HG02943 (cell line): ENCODE measurements around the gene TANC1.

Source experiments
- ATAC-seq: cut with Tn5 transposase; IDR thresholded peaks from one replicate; pipeline ENCODE4 v1.9.1; 2021; ENCODE audit warnings: mild to moderate bottlenecking, low read depth, moderate library complexity; ENCODE audit not compliant: unreplicated experiment

The TANC1 gene

DNA sequence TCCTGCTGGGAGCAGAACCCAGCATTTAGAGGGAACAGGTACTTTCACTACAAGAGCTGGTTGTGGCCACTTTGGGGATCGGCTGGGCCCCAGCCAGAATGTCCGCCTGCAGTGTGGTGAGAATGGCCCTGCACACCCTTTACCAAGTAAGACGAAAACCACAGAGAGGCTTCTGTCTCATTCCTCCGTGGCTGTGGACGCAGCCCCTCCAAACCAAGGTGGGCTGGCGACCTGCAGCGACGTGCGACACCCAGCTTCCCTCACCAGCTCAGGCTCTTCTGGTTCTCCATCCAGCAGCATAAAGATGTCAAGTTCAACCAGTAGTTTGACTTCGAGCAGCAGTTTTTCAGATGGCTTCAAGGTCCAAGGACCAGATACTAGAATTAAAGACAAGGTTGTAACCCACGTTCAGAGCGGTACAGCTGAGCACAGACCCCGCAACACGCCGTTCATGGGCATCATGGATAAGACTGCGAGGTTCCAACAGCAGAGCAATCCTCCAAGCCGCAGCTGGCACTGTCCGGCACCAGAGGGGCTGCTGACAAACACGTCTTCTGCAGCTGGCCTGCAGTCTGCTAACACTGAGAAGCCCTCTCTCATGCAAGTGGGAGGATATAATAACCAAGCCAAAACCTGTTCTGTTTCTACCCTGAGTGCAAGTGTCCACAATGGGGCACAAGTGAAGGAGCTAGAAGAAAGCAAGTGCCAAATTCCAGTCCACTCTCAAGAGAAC, 261.9 kb downstream of the TANC1 start:
- no peak for ATAC-seq

DNA sequence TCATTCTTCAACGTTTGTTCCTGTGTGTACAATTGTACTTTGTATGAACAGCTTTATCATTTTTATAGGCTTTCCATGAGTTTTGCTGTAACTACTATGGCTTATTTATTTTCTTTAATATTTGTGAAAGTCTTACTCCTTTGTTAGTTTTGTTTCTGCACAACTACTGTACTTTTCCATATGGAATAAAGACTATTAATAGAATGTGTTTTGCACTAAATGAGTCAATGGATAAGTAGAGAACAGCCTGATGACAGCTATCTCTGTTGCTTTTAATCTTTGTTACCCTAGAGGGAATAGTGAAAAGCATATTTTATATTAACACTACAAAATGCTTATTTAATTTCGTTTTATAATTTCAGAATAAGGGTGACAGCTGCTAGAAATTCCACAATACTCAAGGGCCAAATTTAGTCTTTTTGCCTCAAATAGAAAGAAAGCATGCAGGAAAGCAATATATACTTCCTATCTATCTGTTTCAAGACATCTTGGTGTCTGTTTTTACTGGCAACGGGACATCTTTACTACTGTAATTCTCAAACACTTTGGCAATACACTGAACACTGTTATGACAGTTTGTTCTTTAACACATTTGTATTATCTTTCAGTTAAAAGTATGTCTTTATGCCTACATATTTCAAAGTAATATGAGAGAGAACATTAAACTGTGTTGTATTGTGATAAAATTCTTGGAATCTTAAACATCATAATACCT, 264.2 kb downstream of the TANC1 start:
- no peak for ATAC-seq

DNA sequence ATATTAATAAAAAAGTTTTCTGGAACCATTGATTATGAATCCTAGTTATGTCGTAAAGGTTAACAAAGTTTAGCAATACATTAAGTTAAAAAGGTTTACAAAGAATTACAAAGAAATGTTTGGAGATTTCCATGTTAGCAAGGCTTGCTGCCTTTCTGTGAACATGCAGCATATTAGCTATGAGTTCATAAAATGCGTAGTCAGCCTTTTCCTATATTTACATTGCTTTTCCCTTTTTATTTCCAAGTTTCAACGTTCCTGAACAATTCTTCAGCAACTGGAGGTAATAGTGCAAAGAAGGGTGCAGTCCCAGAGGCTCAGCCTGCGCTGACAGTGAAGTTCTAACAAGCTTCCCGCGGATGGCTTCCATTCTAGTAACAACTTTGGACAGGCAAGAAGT, 266.4 kb downstream of the TANC1 start:
- no peak for ATAC-seq

DNA sequence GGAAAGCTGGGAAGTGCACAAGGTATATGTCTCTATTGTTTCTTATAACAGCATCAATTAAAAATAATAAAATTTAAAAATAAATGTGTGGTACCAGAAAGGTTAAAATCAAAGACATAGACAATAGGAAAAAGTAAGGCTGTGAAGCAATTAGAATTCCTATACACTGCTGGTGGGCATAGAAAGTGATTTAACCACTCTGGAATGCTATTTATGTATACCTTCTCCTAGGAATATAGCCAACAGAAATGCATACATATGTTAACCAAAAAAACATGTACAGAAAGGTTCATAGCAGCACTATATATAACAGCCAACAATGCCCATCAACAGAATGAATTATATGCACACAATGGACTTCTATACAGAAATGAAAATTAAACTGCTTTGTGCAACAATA, 275.1 kb downstream of the TANC1 start:
- ATAC-seq, result no peak

DNA sequence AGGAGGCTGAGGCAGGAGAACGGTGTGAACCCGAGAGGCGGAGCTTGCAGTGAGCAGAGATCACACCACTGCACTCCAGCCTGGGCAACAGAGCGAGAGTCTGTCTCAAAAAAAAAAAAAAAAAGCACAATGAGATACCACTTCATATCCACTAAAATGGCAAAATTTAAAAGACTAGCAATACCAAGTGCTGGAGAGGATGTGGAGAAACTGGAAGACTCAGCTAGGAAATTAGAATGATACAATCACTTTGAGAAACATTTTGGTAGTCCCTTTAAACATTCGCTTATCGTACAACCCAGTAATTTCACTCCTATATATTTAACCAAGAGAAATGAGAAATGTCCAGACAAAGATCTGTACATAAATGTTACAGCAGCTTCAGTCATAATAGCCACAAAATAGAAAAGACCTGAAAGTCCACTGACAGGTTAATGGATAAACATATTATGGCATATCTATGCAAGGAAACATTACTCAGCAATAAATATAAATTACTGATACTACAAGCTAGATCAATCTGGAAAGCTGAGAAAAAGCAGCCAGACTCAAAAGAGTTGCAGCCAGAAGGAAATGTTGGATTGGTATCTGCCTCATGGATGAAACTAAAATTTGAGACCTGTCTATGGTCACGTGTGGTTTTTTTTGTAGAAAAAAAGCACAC, 278.0 kb downstream of the TANC1 start:
- ATAC-seq, result no peak

DNA sequence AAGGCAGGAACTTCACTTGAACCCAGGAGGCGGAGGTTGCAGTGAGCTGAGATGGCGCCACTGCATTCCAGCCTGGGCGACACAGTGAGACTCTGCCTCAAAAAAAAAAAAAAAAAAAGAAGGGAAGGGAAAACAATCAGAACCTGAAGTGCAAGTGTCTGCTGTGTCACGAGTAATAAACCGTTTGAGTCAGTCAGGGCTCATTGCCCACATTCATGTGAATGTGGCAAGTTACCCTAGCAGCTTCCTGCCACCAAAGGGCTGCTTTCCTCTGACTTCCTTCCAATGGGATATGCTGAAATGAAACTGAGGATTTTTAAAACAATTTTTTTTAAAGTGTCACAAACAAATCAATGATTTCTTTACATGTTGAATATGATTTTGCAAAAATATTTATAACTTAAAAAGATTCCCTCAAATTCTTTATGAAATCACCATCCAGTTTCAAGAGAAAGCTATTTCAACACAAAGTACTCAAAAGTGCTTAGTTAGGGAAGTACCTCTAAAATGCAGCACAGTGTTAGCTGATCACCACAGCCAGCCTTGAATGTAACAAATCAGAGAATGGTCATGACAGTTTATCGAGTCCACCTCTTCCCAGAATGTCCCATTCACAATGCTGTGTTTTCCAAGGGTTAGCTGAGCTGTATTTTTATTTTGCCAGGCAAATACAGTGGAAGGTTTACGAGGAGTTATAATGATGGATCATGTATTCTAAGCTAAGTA, 281.7 kb downstream of the TANC1 start:
- ATAC-seq, result no peak

DNA sequence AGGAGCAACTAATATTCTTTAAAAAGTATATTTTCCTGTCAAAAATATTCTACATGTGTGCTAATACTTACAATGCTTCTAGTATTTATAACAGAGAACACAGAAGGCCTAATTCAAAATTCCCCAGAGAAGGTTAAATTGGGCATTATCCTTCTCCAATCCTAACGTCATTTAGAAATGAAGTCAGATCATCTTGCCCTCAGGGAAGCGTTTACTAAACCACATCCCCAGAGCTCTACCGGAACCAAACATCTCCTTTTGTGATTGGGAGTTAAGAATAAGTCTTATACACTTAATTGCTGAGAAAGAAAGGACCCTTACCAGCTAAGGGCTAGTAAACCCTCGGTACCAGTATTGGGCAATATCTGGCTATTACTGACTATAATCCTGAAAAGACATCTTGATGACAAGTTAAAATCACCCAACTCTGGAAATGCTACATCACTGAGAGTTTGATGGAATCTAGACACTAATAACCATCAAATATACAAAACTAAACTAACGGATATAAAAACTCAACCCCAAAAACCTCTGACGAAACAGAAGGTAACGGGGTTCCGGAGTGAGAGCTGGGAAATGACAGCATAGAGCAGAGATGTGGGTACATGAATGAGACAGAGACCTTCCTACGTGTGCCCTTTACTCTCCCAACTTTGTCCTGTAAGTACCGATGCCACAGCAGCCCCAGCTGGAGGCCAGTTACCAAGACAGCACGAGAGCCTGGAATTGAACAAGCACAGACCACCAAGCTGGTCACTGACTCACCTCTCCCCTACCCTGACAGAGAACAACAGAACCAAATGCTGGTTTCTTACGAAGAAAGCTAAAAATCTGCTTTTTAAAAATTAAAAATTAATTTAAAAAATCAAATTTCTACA, 283.1 kb downstream of the TANC1 start:
- no peak for ATAC-seq

DNA sequence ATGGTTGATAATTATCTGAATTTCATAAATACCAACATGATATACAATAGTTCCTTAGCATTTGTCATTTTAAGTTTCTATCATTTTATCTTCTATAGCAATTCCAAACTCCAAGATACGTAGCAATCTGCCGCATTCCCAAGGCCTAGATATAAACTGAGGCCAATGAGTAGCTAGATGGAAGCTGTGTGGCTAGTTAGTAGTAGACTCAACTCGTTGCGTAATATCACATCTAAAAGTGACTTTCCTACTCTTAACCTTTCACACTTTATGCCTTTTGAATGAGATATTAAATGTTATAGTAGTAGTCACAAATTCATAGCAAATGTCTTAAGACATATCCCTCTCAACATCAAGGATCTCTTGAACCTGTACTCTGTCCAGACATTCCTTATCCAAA, 284.5 kb downstream of the TANC1 start:
- no peak for ATAC-seq

DNA sequence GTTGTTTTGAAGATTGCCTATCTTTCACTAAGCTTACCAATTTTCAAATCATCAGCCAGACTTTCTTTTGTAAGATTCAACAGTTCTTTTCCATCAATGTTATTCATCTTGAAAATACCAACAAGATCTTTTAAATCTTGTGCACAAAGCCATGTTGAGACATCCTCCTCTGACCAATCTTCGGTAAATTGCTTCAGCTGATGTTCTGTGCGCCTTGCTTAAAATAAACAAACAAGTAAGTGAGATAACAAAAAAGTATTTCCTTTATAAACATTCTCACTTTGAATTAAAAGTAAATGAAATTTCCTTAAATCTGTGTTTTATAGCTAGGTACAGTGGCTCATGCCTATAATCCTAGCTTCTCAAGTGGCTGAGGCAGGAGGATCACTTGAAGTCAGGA, 287.7 kb downstream of the TANC1 start:
- ATAC-seq, result no peak

DNA sequence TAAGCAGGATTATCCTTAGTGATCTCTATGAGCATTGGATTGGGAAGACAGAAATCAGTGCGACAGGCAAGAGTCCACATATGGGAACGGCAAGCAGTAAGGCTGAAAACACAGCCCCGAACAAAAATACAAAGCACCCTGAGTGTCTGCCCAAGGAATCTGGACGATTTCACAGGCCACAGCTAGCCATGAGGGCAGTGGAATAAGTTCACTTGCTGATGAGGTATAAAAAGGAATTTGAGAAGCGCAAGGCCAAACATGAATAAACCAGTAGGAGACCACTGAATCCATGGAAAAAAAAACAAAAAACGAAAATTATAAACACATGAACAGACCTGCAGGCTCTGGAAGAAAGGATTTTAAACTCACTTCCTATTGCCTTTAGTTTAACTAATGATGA, 293.8 kb downstream of the TANC1 start:
- no peak for ATAC-seq

DNA sequence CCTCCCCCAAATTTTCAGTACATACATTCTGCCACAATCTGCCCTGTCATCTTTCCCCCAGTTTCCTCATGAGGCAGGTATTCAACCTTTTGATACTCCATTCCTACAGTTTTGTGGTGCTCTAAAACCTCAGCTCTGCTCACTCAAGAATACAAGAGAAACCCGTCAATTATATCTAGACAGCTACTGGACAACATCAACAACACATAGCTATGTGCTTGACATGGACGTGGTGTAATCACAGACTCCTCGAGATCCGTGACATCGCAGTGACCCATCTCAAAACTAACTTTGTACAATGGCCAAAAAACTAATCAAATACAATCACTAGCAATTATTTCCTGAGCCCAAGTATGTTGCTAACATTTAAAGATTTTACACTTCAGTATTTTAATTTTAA, 294.5 kb downstream of the TANC1 start:
- no peak for ATAC-seq

DNA sequence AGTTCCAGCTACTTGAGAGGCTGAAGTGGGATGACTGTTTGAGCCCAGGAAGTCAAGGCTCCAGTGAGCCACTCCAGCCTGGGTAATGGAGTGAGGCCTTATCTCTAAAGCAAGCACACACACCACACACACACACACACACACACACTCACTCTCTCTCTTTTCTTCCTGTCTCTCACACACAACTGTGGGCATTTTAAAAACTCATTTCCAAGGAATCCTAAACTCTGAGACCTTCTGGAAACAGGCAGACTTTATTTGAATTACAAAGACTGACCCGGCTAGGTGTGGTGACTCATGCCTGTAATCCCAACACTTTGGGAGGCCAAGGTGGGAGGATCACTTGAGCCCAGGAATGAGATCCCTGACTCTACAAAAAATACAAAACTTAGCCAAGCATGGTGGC, 296.7 kb downstream of the TANC1 start:
- no peak for ATAC-seq

DNA sequence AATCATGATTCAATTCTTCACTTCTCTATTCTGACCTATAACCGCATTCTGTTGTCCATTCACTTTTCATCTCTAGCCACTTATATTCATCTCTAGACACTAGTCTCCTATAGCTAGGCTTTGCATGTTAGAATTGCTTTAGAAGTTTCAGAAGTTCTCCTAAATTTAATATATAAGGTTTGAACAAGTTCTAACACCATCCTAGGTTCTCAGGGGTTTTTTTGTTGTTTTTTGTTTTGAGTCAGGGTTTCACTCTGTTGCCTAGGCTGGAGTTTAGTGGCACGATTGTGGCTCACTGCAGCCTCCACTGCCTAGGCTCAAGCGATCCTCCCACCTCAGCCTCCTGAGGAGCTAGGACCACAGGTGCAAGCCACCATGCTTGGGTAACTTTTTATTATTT, 298.1 kb downstream of the TANC1 start:
- no peak for ATAC-seq

DNA sequence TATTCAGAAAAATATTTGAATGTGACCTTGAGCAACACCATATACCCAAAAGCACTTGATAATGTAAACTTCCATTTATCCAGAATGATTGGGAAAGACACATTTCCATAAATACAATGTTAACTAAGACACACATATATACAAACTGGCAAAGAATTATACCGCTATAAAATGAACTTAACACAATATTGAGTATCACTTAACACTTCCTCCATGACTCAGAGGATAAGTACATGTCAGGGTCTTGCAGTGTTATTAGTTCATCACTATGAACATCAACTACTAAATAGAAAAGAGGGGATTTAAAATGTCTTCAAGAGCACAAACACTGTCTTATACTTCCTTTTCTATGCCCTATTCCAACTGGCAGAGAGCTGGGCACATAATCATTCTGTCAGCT, 299.5 kb downstream of the TANC1 start:
- no peak for ATAC-seq

DNA sequence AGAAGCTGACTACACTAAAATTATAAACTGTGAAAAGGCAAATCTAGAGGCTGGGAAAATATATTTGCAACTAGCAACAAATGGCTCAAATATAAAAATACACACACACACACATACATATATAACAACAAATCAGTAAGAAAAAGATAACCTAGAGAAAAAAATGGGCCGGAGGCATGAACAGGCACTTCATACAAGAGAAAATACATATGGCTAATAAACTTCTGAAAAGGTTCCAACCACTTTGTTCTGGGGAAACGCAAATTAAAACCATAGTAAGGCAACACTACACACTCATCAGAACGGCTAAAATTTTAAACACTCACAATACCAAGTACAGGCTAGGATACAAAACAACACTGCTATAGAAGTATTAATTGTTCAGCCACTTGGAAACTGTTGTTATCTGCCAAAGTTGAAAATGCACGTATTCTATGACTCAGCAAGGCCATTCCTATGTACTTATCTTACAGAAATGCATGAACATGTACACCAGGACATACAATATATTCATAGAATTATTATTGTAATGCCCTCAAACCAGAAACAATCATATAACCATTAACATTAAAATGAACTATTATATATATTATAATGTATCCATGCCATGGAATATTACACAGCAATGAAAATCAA, 302.4 kb downstream of the TANC1 start:
- no peak for ATAC-seq

DNA sequence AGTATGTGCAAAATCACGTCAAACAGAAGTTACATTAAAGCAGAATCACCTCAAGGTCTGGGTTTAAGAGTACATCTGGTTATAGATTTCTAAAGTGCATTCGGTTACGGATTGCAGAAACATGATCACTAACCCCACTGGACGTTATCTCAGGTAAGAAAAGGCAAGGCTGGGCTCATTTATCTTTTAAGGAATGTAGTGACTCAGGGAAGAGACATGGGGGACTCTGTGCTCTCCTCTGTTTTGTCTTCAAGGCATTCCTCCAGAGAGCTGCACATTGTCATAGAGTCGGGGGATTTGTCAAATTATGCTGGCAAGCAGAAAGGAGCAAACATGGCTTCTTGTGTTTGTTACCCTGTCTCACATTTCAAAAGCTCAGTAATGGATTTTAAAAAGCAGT, 303.7 kb downstream of the TANC1 start:
- no peak for ATAC-seq

DNA sequence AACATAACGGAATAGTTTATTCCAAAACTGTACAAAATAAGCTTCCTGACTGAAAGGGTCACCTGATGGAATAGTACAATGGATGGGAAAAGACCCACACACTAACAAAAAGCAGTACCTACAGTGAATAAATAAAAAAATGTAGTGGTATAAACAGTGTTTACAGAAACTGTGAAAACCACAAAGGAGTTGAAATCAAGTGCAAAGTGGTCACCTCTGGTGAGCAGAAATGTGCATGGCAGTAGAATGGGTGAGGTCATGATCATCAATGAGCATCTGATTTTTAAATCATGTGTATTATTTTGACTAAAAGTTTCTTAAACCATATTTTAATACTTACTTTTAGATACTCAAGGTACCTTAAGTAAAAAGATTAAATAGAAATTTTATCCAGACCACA, 306.7 kb downstream of the TANC1 start:
- ATAC-seq, result no peak

DNA sequence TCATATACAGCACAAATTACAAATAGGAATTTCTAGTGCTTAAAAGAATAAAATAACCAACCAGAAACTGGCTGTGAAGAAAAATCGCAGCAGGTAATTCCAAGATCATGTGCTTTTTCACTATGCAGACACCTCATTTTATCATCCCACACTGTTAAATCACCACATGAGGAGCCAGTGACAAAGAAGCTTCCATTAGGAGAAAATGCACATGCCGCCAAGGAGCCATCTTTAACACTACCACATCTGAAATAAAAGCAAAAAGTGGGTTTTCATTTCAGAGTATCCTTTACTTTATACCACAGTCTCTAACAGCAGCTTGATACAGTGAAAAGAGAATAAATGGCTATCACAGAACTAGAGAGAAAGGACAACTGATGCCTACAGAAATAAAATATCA, 311.3 kb downstream of the TANC1 start:
- ATAC-seq, result no peak

DNA sequence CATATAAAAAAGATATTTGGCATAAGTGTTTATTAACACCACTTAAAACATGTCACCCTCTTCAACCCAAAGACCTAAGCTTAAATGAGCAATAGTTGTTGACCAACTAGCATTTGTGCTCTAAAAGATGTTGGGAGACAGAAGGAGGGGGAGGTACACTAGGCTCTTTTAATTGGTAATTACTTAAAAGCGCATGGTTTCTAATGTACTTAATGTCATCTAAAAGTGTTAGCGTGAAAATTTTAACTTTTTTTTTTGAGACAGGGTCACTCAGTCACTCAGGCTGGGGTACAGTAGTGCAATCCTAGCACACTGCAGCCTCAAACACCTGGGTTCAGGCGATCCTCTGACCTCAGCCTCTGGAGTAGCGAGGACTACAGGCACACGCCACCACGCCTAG, 312.6 kb downstream of the TANC1 start:
- ATAC-seq, result no peak
